Measurements from ENCODE around the gene IREB2.
"Not testable (repeated sequence)": the region's sequence is repeated elsewhere in the genome, so short reads cannot be mapped to it uniquely, and the experiment has no call there.

Gene IREB2

DNA sequence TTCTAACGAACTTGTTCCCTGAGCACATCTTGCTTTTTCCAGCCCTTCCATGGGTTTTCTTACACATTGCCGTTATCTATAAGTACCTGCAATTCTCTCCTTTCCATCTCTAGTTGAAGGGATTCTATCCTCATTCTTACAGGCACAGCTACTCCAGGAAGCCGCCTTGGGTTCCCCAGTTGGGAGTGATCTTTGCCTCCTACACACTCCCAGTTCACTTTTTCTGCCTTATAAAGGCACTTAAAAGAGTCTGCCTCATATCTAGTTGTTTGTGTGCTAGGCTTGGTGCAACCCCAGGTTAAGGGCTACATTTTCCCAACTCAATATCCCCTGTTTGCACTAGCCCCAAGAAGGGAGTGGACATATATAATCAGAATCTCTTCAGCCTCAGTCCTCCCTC is 44.0 kb upstream of the IREB2 start:
- Histone ChIP-seq H3K9me3 (ENCODE audit: control insufficient read depth in 2 of 2, low read length in 2 of 2) (no peaks in the 10 kb centered on the region), H3K9ac (ENCODE audit: low read depth in 1 of 2, low read length in 2 of 2) (no peak overlapping the region), H3K27ac (ENCODE audit: low read depth in 2 of 2, low read length in 2 of 2) (peak overlapping the region in 1 of 2 donors; percentile 15), H3K27me3 (ENCODE audit: control insufficient read depth in 2 of 2, insufficient read depth in 2 of 2, low read length in 2 of 2) (no peaks in the 10 kb centered on the region), H3K4me3 (ENCODE audit: low read length in 2 of 2) (no peak overlapping the region), H3K4me1 (ENCODE audit: control insufficient read depth in 2 of 2, insufficient read depth in 2 of 2, low read length in 2 of 2) (peaks cover 0 to 19% of the 10 kb centered on the region in 2 donors), H3K36me3 (ENCODE audit: control insufficient read depth in 2 of 2, insufficient read depth in 2 of 2, low read length in 2 of 2) (no peaks in the 10 kb centered on the region)

- Histone ChIP-seq H3K27ac (ENCODE audit: low read depth in 2 of 2, low read length in 2 of 2) (no peak overlapping the region), H3K36me3 (ENCODE audit: control insufficient read depth in 2 of 2, insufficient read depth in 2 of 2, low read length in 2 of 2) (no peaks in the 10 kb centered on the region), H3K4me1 (ENCODE audit: control insufficient read depth in 2 of 2, insufficient read depth in 2 of 2, low read length in 2 of 2) (peaks cover 0 to 19% of the 10 kb centered on the region in 2 donors), H3K4me3 (ENCODE audit: low read length in 2 of 2) (no peak overlapping the region), H3K27me3 (ENCODE audit: control insufficient read depth in 2 of 2, insufficient read depth in 2 of 2, low read length in 2 of 2) (no peaks in the 10 kb centered on the region), H3K9ac (ENCODE audit: low read depth in 1 of 2, low read length in 2 of 2) (no peak overlapping the region), H3K9me3 (ENCODE audit: control insufficient read depth in 2 of 2, low read length in 2 of 2) (no peaks in the 10 kb centered on the region)
Measured at GRCh38 chr15:78394981-78395616, 42.9 kb upstream of the IREB2 start.

DNA sequence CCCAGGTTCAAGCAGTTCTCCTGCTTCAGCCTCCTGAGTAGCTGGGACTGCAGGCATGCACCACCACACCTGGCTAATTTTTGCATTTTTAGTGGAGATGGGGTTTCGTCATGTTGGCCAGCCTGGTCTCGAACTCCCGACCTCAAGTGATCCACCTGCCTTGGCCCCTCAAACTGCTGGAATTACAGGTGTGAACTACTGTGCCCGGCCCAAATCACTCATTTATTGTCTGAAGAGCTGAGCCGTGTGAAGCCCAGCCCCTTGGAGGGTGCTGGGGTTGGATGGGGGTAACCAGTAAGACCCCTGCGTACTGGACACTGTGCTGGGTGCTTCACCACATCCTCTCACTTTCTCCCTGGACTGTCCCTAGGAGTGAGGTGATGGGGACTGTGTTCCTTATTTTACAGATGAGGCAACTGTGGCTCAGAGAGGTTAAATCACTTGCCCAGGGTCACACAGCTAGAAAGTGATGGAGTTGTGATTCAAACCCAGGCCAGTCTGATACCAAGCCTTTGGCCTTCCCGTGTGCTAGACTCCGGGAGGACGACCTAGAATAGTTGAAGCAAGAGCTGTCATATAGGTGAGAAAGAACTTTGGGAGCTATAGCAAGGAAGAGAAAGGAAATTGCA is 41.7 kb upstream of the IREB2 start:
- peaks cover 0 to 19% of the 10 kb centered on the region in 2 donors for H3K4me1 ChIP-seq (ENCODE audit: control insufficient read depth in 2 of 2, insufficient read depth in 2 of 2, low read length in 2 of 2)
- H3K9ac ChIP-seq (ENCODE audit: low read depth in 1 of 2, low read length in 2 of 2): no peak overlapping the region
- no peak overlapping the region for H3K4me3 ChIP-seq (ENCODE audit: low read length in 2 of 2)
- no peaks in the 10 kb centered on the region for H3K36me3 ChIP-seq (ENCODE audit: control insufficient read depth in 2 of 2, insufficient read depth in 2 of 2, low read length in 2 of 2)
- no peak overlapping the region for H3K27ac ChIP-seq (ENCODE audit: low read depth in 2 of 2, low read length in 2 of 2)
- H3K27me3 ChIP-seq (ENCODE audit: control insufficient read depth in 2 of 2, insufficient read depth in 2 of 2, low read length in 2 of 2): no peaks in the 10 kb centered on the region
- no peaks in the 10 kb centered on the region for H3K9me3 ChIP-seq (ENCODE audit: control insufficient read depth in 2 of 2, low read length in 2 of 2)

- Histone ChIP-seq H3K27ac (ENCODE audit: low read depth in 2 of 2, low read length in 2 of 2) (peak overlapping the region; percentile 39 to 49), H3K4me1 (ENCODE audit: control insufficient read depth in 2 of 2, insufficient read depth in 2 of 2, low read length in 2 of 2) (peaks cover 0 to 19% of the 10 kb centered on the region in 2 donors), H3K27me3 (ENCODE audit: control insufficient read depth in 2 of 2, insufficient read depth in 2 of 2, low read length in 2 of 2) (no peaks in the 10 kb centered on the region), H3K9me3 (ENCODE audit: control insufficient read depth in 2 of 2, low read length in 2 of 2) (no peaks in the 10 kb centered on the region), H3K4me3 (ENCODE audit: low read length in 2 of 2) (no peak overlapping the region), H3K9ac (ENCODE audit: low read depth in 1 of 2, low read length in 2 of 2) (no peak overlapping the region), H3K36me3 (ENCODE audit: control insufficient read depth in 2 of 2, insufficient read depth in 2 of 2, low read length in 2 of 2) (no peaks in the 10 kb centered on the region)
Measured at GRCh38 chr15:78396976-78397375, 41.0 kb upstream of the IREB2 start.

DNA sequence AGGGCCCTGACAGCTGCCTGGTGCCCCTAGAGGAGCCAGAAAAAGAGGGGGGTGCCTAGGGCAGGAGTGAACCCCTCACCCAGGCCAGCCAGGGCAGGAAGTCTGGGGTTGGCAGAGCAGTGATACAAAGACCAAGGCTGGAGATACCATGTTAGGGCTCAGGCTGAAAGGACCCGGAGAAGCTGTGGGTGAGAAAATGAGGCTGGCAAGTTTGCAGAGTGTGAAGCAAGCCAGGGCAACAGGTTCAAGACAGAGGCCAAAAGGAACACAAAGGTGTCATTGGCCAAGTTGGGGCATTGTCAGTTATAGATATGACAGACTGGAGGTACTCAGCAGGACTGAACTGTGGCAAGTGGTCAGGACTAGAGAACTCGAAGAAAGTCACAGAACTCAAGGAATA is 40.6 kb upstream of the IREB2 start:
- Histone ChIP-seq H3K4me3 (ENCODE audit: low read length in 2 of 2) (no peak overlapping the region), H3K27me3 (ENCODE audit: control insufficient read depth in 2 of 2, insufficient read depth in 2 of 2, low read length in 2 of 2) (no peaks in the 10 kb centered on the region), H3K27ac (ENCODE audit: low read depth in 2 of 2, low read length in 2 of 2) (peak overlapping the region; percentile 39 to 49), H3K4me1 (ENCODE audit: control insufficient read depth in 2 of 2, insufficient read depth in 2 of 2, low read length in 2 of 2) (peaks cover 0 to 19% of the 10 kb centered on the region in 2 donors), H3K9me3 (ENCODE audit: control insufficient read depth in 2 of 2, low read length in 2 of 2) (no peaks in the 10 kb centered on the region), H3K36me3 (ENCODE audit: control insufficient read depth in 2 of 2, insufficient read depth in 2 of 2, low read length in 2 of 2) (no peaks in the 10 kb centered on the region), H3K9ac (ENCODE audit: low read depth in 1 of 2, low read length in 2 of 2) (no peak overlapping the region)

GRCh38 chr15:78398076-78398825 is 39.8 kb upstream of the IREB2 start:
- H3K9ac ChIP-seq (ENCODE audit: low read depth in 1 of 2, low read length in 2 of 2): no peak overlapping the region

GRCh38 chr15:78399091-78399490 is 38.9 kb upstream of the IREB2 start:
- Histone ChIP-seq H3K9me3 (ENCODE audit: control insufficient read depth in 2 of 2, low read length in 2 of 2) (no peaks in the 10 kb centered on the region), H3K4me3 (ENCODE audit: low read length in 2 of 2) (no peak overlapping the region), H3K27ac (ENCODE audit: low read depth in 2 of 2, low read length in 2 of 2) (no peak overlapping the region), H3K9ac (ENCODE audit: low read depth in 1 of 2, low read length in 2 of 2) (no peak overlapping the region), H3K4me1 (ENCODE audit: control insufficient read depth in 2 of 2, insufficient read depth in 2 of 2, low read length in 2 of 2) (peaks cover 7 to 18% of the 10 kb centered on the region in 2 donors), H3K27me3 (ENCODE audit: control insufficient read depth in 2 of 2, insufficient read depth in 2 of 2, low read length in 2 of 2) (no peaks in the 10 kb centered on the region), H3K36me3 (ENCODE audit: control insufficient read depth in 2 of 2, insufficient read depth in 2 of 2, low read length in 2 of 2) (no peaks in the 10 kb centered on the region)

More at GRCh38 chr15:78398076-78398825, 39.8 kb upstream of the IREB2 start:
- Histone ChIP-seq H3K27ac (ENCODE audit: low read depth in 2 of 2, low read length in 2 of 2) (no peak overlapping the region), H3K9me3 (ENCODE audit: control insufficient read depth in 2 of 2, low read length in 2 of 2) (no peaks in the 10 kb centered on the region), H3K27me3 (ENCODE audit: control insufficient read depth in 2 of 2, insufficient read depth in 2 of 2, low read length in 2 of 2) (no peaks in the 10 kb centered on the region), H3K36me3 (ENCODE audit: control insufficient read depth in 2 of 2, insufficient read depth in 2 of 2, low read length in 2 of 2) (no peaks in the 10 kb centered on the region), H3K4me3 (ENCODE audit: low read length in 2 of 2) (no peak overlapping the region), H3K4me1 (ENCODE audit: control insufficient read depth in 2 of 2, insufficient read depth in 2 of 2, low read length in 2 of 2) (peaks cover 0 to 19% of the 10 kb centered on the region in 2 donors)

DNA sequence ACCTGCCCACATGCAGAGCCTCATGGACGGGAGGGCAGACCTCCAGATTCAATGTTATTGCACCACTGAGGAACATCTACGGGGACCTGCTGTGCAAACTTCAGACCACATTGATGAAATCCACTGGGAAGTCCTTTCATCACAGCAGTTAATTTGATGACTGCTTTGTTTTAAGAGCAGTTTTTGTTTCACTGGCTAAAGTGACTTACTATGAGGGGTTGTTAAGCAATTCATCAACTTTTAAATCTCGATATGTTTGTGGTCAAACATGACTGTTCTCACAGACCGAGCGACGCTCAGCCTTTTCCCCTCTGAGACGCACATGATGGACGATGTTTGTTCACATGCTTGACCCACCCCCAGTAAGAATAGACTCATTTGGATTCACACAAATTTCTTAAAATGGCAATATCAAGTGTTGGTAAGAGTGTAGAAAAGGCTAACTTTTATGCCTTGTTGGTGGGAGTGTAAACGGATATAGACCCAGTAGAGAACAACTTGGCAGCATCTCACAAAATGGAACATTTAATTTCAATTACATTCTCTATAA is 35.9 kb upstream of the IREB2 start:
- Histone ChIP-seq H3K4me3 (ENCODE audit: low read length in 2 of 2) (no peak overlapping the region), H3K9me3 (ENCODE audit: control insufficient read depth in 2 of 2, low read length in 2 of 2) (no peaks in the 10 kb centered on the region), H3K4me1 (ENCODE audit: control insufficient read depth in 2 of 2, insufficient read depth in 2 of 2, low read length in 2 of 2) (peaks cover 7 to 10% of the 10 kb centered on the region in 2 donors), H3K36me3 (ENCODE audit: control insufficient read depth in 2 of 2, insufficient read depth in 2 of 2, low read length in 2 of 2) (no peaks in the 10 kb centered on the region), H3K27me3 (ENCODE audit: control insufficient read depth in 2 of 2, insufficient read depth in 2 of 2, low read length in 2 of 2) (no peaks in the 10 kb centered on the region), H3K27ac (ENCODE audit: low read depth in 2 of 2, low read length in 2 of 2) (no peak overlapping the region), H3K9ac (ENCODE audit: low read depth in 1 of 2, low read length in 2 of 2) (no peak overlapping the region)

DNA sequence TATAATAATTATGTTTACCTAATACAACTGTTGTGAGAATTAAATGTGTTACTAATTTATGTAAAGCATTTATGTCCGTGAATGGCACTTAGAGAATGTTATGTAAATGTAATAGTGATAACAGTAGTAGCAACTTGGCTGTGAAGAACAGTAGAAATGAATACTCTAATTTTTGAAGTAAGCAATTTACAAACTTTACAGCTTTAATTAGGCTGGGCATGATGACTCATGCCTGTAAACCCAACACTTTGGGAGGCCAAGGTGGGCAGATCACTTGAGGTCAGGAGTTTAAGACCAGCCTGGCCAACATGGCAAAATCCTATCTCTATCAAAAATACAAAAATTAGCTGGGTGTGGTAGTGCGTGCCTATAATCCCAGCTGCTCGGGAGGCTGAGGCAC is 33.9 kb upstream of the IREB2 start:
- no peak overlapping the region for H3K4me3 ChIP-seq (ENCODE audit: low read length in 2 of 2)
- H3K36me3 ChIP-seq (ENCODE audit: control insufficient read depth in 2 of 2, insufficient read depth in 2 of 2, low read length in 2 of 2): no peaks in the 10 kb centered on the region
- H3K27ac ChIP-seq (ENCODE audit: low read depth in 2 of 2, low read length in 2 of 2): no peak overlapping the region
- peaks cover 19 to 21% of the 10 kb centered on the region in 2 donors for H3K4me1 ChIP-seq (ENCODE audit: control insufficient read depth in 2 of 2, insufficient read depth in 2 of 2, low read length in 2 of 2)
- peaks cover 0 to 2% of the 10 kb centered on the region in 2 donors for H3K27me3 ChIP-seq (ENCODE audit: control insufficient read depth in 2 of 2, insufficient read depth in 2 of 2, low read length in 2 of 2)
- H3K9me3 ChIP-seq (ENCODE audit: control insufficient read depth in 2 of 2, low read length in 2 of 2): no peaks in the 10 kb centered on the region
- H3K9ac ChIP-seq (ENCODE audit: low read depth in 1 of 2, low read length in 2 of 2): no peak overlapping the region

DNA sequence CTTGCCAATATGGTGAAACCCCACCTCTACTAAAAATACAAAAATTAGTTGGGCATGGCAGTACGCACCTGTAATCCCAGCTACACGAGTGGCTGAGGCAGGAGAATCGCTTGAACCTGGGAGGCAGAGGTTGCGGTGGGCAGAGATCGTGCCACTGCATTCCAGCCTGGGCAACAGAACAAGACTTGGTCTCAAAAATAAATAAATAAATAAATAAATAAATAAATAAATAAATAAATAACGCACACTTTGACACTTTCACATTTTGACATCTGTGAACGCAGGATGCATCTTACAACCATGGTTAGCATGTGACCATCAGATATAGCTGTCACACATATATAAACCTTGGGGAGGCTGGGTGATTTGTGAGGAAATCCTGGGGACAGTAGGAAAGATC is 33.2 kb upstream of the IREB2 start:
- H3K36me3 ChIP-seq (ENCODE audit: control insufficient read depth in 2 of 2, insufficient read depth in 2 of 2, low read length in 2 of 2); H3K4me3 ChIP-seq (ENCODE audit: low read length in 2 of 2); H3K27me3 ChIP-seq (ENCODE audit: control insufficient read depth in 2 of 2, insufficient read depth in 2 of 2, low read length in 2 of 2); H3K27ac ChIP-seq (ENCODE audit: low read depth in 2 of 2, low read length in 2 of 2); H3K9me3 ChIP-seq (ENCODE audit: control insufficient read depth in 2 of 2, low read length in 2 of 2); H3K9ac ChIP-seq (ENCODE audit: low read depth in 1 of 2, low read length in 2 of 2): not testable (repeated sequence)
- peaks cover 21 to 22% of the 10 kb centered on the region in 2 donors for H3K4me1 ChIP-seq (ENCODE audit: control insufficient read depth in 2 of 2, insufficient read depth in 2 of 2, low read length in 2 of 2)

Data from mucosa of rectum (tissue), 2 donors.